SK-N-SH (cell line): ENCODE results near the gene COL4A2. TPM values are rescaled to one million over a fixed set of nuclear protein-coding genes. Genes with fewer than 3 reads are reported as not detected.

Experiments
- CTCF ChIA-PET: fragments of 300-600, 350-600 bp; formaldehyde crosslinking; extraction: SDS; loops from one replicate; lab custom pipeline; 2021; lab: Yijun Ruan, JAX
- POLR2A ChIA-PET: fragments of 350-600 bp; sonication (Branson Sonifier 250); formaldehyde crosslinking; extraction: SDS; loops from one replicate; lab custom pipeline; 2020; ENCODE audit warnings: antibody characterized with exemption, inconsistent platforms; lab: Yijun Ruan, JAX
- DNase-seq: peaks from one replicate; pipeline ENCODE4 v3.0.0; 2012
- H2AFZ ChIP-seq: fragments of 200-600 bp; sonication (generic); 2 replicates; pipeline ENCODE4 v1.8.1; 2016; ENCODE audit warnings: antibody characterized with exemption, mild to moderate bottlenecking, low read depth
- H3F3A ChIP-seq: fragments of 200-600 bp; sonication (generic); replicated peaks from 2 replicates; pipeline ENCODE3; 2016; ENCODE audit warnings: antibody characterized with exemption, mild to moderate bottlenecking; ENCODE audit not compliant: insufficient read depth
- H3K27ac ChIP-seq, 2 experiments: fragments of 200-500 bp in 1 of 2; fragments of 200-600 bp in 1 of 2; sonication (Bioruptor generic) in 1 of 2; sonication (generic), shearing (Covaris generic) in 1 of 2; 2 replicates each; pipeline versions ENCODE4 v1.5.1 to v1.6.1; 2014 to 2016; ENCODE audit warnings: low read depth in 2 of 2, inconsistent platforms in 1 of 2, low read length in 1 of 2, mild to moderate bottlenecking in 1 of 2, mixed read lengths in 1 of 2
- H3K27me3 ChIP-seq: fragments of 200-600 bp; sonication (generic), shearing (Covaris generic); 2 replicates; pipeline ENCODE4 v1.6.1; 2016; ENCODE audit warnings: mixed run types; ENCODE audit not compliant: insufficient read depth
- H3K36me3 ChIP-seq, 2 experiments: fragments of 200-500 bp in 1 of 2; fragments of 200-600 bp in 1 of 2; sonication (Bioruptor generic) in 1 of 2; sonication (generic) in 1 of 2; replicated peaks in 1 of 2; 2 replicates each; pipeline versions ENCODE3 to v1.5.1; 2014 to 2016; ENCODE audit warnings: low read length in 1 of 2, mild to moderate bottlenecking in 1 of 2; ENCODE audit not compliant: insufficient read depth in 2 of 2, control insufficient read depth in 1 of 2
- H3K4me1 ChIP-seq, 2 experiments: fragments of 200-500 bp in 1 of 2; fragments of 200-600 bp in 1 of 2; sonication (Bioruptor generic) in 1 of 2; sonication (generic), shearing (Covaris generic) in 1 of 2; 2 replicates each; pipeline versions ENCODE4 v1.5.1 to v1.6.1; 2014 to 2016; ENCODE audit warnings: low read depth in 1 of 2, low read length in 1 of 2, mixed run types in 1 of 2; ENCODE audit not compliant: insufficient read depth in 2 of 2, control insufficient read depth in 1 of 2
- H3K4me2 ChIP-seq: fragments of 200-600 bp; sonication (generic), shearing (Covaris generic); 2 replicates; pipeline ENCODE4 v1.6.1; 2017; ENCODE audit warnings: mixed run types
- H3K4me3 ChIP-seq, 2 experiments: fragments of 200-500 bp in 1 of 2; fragments of 200-600 bp in 1 of 2; sonication (Bioruptor generic) in 1 of 2; sonication (generic), shearing (Covaris generic) in 1 of 2; 2 replicates each; pipeline versions ENCODE4 v1.5.1 to v1.8.1; 2014 to 2016; ENCODE audit warnings: low read depth in 2 of 2, inconsistent platforms in 1 of 2, low read length in 1 of 2, mild to moderate bottlenecking in 1 of 2, mixed read lengths in 1 of 2, moderate library complexity in 1 of 2
- H3K79me2 ChIP-seq: fragments of 200-600 bp; sonication (generic); 2 replicates; pipeline ENCODE4 v1.8.1; 2017; ENCODE audit warnings: mild to moderate bottlenecking; ENCODE audit not compliant: insufficient read depth
- H3K9ac ChIP-seq: fragments of 200-600 bp; sonication (generic); 2 replicates; pipeline ENCODE4 v1.6.1; 2017; ENCODE audit warnings: mixed run types
- H3K9me2 ChIP-seq: fragments of 200-600 bp; sonication (generic); 2 replicates; pipeline ENCODE4 v1.6.1; 2017; ENCODE audit warnings: mixed run types
- H3K9me3 ChIP-seq: fragments of 200-600 bp; sonication (generic); 2 replicates; pipeline ENCODE4 v1.6.1; 2017; ENCODE audit warnings: mixed run types, mild to moderate bottlenecking, moderate library complexity
- H4K20me1 ChIP-seq: fragments of 200-600 bp; sonication (generic); 2 replicates; pipeline ENCODE4 v1.6.1; 2017; ENCODE audit warnings: mild to moderate bottlenecking, mixed run types; ENCODE audit not compliant: insufficient read depth
- EP300 ChIP-seq, 2 experiments: IDR thresholded peaks; 2 replicates each; pipeline versions ENCODE4 v1.4.0 to v1.6.1; 2012; ENCODE audit warnings: borderline replicate concordance in 1 of 2, low read depth in 1 of 2, low read length in 1 of 2
- EZH2phosphoT487 ChIP-seq: fragments of 200-600 bp; sonication (generic); IDR thresholded peaks from 2 replicates; pipeline ENCODE4 v1.6.1; 2017; ENCODE audit warnings: low read depth, mixed run types, mild to moderate bottlenecking, antibody characterized with exemption, moderate library complexity, borderline replicate concordance
- FOSL2 ChIP-seq: IDR thresholded peaks from 2 replicates; pipeline ENCODE4 v1.4.0; 2012; ENCODE audit warnings: low read depth, mild to moderate bottlenecking, moderate library complexity, borderline replicate concordance
- FOXJ3 ChIP-seq: sonication (generic); formaldehyde crosslinking; IDR thresholded peaks from 2 replicates; pipeline ENCODE4 v1.5.1; 2020; ENCODE audit warnings: mild to moderate bottlenecking, missing genetic modification reagents
- MAX ChIP-seq: IDR thresholded peaks from 2 replicates; pipeline ENCODE4 v1.4.0; 2012; ENCODE audit warnings: low read depth
- NRF1 ChIP-seq: IDR thresholded peaks from 2 replicates; pipeline ENCODE4 v1.6.1; 2012; ENCODE audit warnings: low read depth, mild to moderate bottlenecking, low read length
- RAD21 ChIP-seq: IDR thresholded peaks from 2 replicates; pipeline ENCODE4 v1.6.1; 2012; ENCODE audit warnings: mild to moderate bottlenecking, low read length
- RCOR1 ChIP-seq: fragments of 150-350 bp; IDR thresholded peaks from 2 replicates; pipeline ENCODE4 v1.6.1; 2017; ENCODE audit warnings: antibody characterized with exemption, low read length
- RXRA ChIP-seq: IDR thresholded peaks from 2 replicates; pipeline ENCODE4 v1.4.0; 2012; ENCODE audit warnings: low read depth, mild to moderate bottlenecking, borderline replicate concordance
- TEAD4 ChIP-seq: IDR thresholded peaks from 2 replicates; pipeline ENCODE4 v1.4.0; 2012; ENCODE audit warnings: mild to moderate bottlenecking, borderline replicate concordance; ENCODE audit not compliant: insufficient read depth
- USF1 ChIP-seq: IDR thresholded peaks from 2 replicates; pipeline ENCODE4 v1.4.0; 2012; ENCODE audit warnings: low read depth, borderline replicate concordance
- YY1 ChIP-seq: IDR thresholded peaks from 2 replicates; pipeline ENCODE4 v1.4.0; 2012; ENCODE audit warnings: low read depth, mild to moderate bottlenecking
- WGBS: methylation state at CpG from one replicate; pipeline ENCODE4 v1.1.6; 2017; ENCODE audit warnings: low lambda C conversion rate; 5-methylcytosine and 5-hydroxymethylcytosine counted together
- polyA plus RNA-seq, 3 experiments: library from polyadenylated mRNA; depleted of rRNA; stranded (reverse); fragments of >200 nt; gene quantifications; 2 replicates each; pipeline ENCODE4 v1.2.3, GENCODE V29; 2012
- TF ChIP-seq, protein P1 (sequence below): IDR thresholded peaks from 2 replicates; pipeline ENCODE4 v1.4.0; 2012; ENCODE audit warnings: low read depth, borderline replicate concordance
- TF ChIP-seq, protein P2 (sequence below): IDR thresholded peaks from 2 replicates; pipeline ENCODE4 v1.6.1; 2012; ENCODE audit warnings: mild to moderate bottlenecking, low read depth, low read length, moderate library complexity

The COL4A2 gene
- polyA plus RNA-seq, 1 of the 3 experiments (the other 2 are of a cell fraction), result 137 TPM

DNA sequence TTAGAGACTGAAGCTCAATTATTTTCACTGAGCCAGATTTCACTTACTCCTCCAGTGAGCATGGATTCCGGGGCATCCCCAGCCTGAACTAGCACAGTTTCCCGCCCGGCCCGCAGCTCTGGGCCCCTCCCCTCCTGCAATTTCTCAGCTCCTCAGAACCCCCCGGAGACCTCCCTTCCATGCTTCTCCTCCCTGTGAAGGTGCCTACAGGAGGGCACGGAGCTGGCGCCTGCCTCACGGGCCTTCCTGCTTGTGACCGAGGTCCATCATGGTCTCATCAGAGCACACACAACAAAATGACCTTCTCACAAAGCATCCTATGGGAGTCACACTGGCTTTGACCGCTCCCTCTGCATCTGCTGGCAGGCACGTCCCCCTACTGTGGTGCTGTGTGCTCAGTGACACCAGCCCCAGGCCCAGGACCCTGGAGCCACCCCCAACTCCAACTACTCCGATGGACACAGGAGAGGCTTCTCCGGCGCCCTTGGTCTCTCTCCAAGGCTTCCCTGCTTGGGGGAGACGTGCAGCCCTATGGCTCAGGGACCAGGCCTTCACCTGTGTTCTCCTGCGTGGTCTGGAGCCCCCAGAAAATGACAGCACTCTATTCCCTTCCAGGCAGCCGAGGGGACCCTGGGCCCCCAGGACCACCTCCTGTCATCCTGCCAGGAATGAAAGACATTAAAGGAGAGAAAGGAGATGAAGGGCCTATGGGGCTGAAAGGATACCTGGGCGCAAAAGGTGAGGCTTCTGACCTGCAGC is 177.4 kb downstream of the COL4A2 start:
- H3K4me1 ChIP-seq, result no peaks in the 10 kb centered on the region; a peak in 1 of 4 replicates
- no peak overlapping the region for H3K9ac ChIP-seq
- H3K9me2 ChIP-seq, result no peaks in the 10 kb centered on the region
- no peaks in the 10 kb centered on the region for H4K20me1 ChIP-seq
- no peak overlapping the region for H3K4me3 ChIP-seq
- ChIA-PET CTCF (interaction anchor here (1.3 kb wide), 1 partner anchor 29 kb away, joined by 8 read pairs; no protein-coding TSS in a partner anchor), POLR2A (interaction anchor here (1.0 kb wide), 1 partner anchor 10 kb away, joined by 3 read pairs; no protein-coding TSS in a partner anchor)
- no peak overlapping the region for H3K27ac ChIP-seq
- H2AFZ ChIP-seq, result no peak overlapping the region
- H3K9me3 ChIP-seq, result no peaks in the 10 kb centered on the region
- DNase-seq, result no peak
- peaks cover 14 to 31% of the 10 kb centered on the region in 2 experiments for H3K36me3 ChIP-seq
- no peak for TF ChIP-seq EP300 (IDR thresholded peaks at IDR 0.05; ENCODE audit: borderline replicate concordance in 1 of 2, low read depth in 1 of 2, low read length in 1 of 2)
- no peak for TF ChIP-seq FOXJ3 (CRISPR knock-in tag)
- no peak for TF ChIP-seq TEAD4
- TF ChIP-seq RAD21, result no peak
- TF ChIP-seq, protein P1, sequence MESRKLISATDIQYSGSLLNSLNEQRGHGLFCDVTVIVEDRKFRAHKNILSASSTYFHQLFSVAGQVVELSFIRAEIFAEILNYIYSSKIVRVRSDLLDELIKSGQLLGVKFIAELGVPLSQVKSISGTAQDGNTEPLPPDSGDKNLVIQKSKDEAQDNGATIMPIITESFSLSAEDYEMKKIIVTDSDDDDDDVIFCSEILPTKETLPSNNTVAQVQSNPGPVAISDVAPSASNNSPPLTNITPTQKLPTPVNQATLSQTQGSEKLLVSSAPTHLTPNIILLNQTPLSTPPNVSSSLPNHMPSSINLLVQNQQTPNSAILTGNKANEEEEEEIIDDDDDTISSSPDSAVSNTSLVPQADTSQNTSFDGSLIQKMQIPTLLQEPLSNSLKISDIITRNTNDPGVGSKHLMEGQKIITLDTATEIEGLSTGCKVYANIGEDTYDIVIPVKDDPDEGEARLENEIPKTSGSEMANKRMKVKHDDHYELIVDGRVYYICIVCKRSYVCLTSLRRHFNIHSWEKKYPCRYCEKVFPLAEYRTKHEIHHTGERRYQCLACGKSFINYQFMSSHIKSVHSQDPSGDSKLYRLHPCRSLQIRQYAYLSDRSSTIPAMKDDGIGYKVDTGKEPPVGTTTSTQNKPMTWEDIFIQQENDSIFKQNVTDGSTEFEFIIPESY, result no peak
- TF ChIP-seq YY1, result no peak
- TF ChIP-seq MAX, result no peak
- TF ChIP-seq, protein P2, sequence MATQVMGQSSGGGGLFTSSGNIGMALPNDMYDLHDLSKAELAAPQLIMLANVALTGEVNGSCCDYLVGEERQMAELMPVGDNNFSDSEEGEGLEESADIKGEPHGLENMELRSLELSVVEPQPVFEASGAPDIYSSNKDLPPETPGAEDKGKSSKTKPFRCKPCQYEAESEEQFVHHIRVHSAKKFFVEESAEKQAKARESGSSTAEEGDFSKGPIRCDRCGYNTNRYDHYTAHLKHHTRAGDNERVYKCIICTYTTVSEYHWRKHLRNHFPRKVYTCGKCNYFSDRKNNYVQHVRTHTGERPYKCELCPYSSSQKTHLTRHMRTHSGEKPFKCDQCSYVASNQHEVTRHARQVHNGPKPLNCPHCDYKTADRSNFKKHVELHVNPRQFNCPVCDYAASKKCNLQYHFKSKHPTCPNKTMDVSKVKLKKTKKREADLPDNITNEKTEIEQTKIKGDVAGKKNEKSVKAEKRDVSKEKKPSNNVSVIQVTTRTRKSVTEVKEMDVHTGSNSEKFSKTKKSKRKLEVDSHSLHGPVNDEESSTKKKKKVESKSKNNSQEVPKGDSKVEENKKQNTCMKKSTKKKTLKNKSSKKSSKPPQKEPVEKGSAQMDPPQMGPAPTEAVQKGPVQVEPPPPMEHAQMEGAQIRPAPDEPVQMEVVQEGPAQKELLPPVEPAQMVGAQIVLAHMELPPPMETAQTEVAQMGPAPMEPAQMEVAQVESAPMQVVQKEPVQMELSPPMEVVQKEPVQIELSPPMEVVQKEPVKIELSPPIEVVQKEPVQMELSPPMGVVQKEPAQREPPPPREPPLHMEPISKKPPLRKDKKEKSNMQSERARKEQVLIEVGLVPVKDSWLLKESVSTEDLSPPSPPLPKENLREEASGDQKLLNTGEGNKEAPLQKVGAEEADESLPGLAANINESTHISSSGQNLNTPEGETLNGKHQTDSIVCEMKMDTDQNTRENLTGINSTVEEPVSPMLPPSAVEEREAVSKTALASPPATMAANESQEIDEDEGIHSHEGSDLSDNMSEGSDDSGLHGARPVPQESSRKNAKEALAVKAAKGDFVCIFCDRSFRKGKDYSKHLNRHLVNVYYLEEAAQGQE, result no peak
- TF ChIP-seq EZH2phosphoT487, result no peak
- TF ChIP-seq NRF1, result no peak
- no peak for TF ChIP-seq USF1
- TF ChIP-seq RCOR1, result no peak
- no peak for TF ChIP-seq RXRA
- no peak for TF ChIP-seq FOSL2
- H3K4me2 ChIP-seq, result no peak overlapping the region
- WGBS, result 95% methylated on average over 13 of the region's 18 CpGs
- no peaks in the 10 kb centered on the region for H3K27me3 ChIP-seq
- H3K79me2 ChIP-seq, result no peaks in the 10 kb centered on the region
- peaks cover 4% of the 10 kb centered on the region for H3F3A ChIP-seq
